GM23248 (cell line): Measurements from ENCODE around the gene ATXN7.

Experiments
- EZH2 ChIP-seq: fragments of 200-600 bp; sonication (generic); IDR thresholded peaks from 2 replicates; pipeline ENCODE4 v1.6.1; 2018; ENCODE audit warnings: antibody characterized with exemption, mild to moderate bottlenecking; ENCODE audit not compliant: insufficient read depth, poor library complexity, severe bottlenecking
- EZH2phosphoT487 ChIP-seq: fragments of 200-600 bp; sonication (generic); IDR thresholded peaks from 2 replicates; pipeline ENCODE4 v1.6.1; 2018; ENCODE audit warnings: antibody characterized with exemption, moderate library complexity, mild to moderate bottlenecking, low read depth; ENCODE audit not compliant: insufficient read depth

DNA sequence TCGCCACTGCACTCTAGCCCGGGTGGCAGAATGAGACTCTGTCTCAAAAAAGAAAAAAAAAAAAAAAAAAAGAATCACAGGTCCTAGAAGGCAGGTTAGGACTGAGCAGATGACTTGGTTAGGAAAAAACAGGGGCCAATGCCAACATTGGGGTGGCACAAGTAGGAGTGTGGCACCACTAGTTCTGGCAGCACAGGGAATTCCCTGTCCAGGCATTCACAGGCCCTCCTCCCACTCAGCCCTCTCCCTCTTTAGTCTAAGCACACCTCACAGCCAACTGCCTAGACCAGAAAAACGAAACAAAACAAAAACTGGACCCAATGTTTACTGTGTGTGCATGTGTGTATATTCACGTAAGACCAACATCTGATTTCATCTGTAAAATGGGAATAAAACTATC, 10.6 kb upstream of the ATXN7 start:
- no peak for TF ChIP-seq EZH2
- TF ChIP-seq EZH2phosphoT487 = no peak
